CD14-positive monocyte (primary cell): ENCODE data around the gene GUCY1A1. TPM values are rescaled to one million over a fixed set of nuclear protein-coding genes. Genes with fewer than 3 reads are reported as not detected.
A peak's percentile ranks its signal among the peaks of the same experiment; 100 is the strongest.

ENCODE experiments used
- DNase-seq, 3 donors: peaks; one replicate each; pipeline ENCODE4 v3.0.0-alpha.2; 2011 to 2022
- H2AFZ ChIP-seq: 2 replicates; pipeline ENCODE4 v1.6.0; 2012; ENCODE audit warnings: mild to moderate bottlenecking, low read depth, low read length, inconsistent platforms; ENCODE audit not compliant: insufficient read depth, poor library complexity, severe bottlenecking
- H3K27ac ChIP-seq, 2 donors: 1 replicate in 1 of 2; 2 replicates in 1 of 2; pipeline ENCODE4 v1.5.1; 2012 to 2013; ENCODE audit warnings: low read length in 2 of 2, control low read depth in 1 of 2, inconsistent platforms in 1 of 2, low read depth in 1 of 2, mild to moderate bottlenecking in 1 of 2
- H3K27me3 ChIP-seq, 2 donors: one replicate each; pipeline versions ENCODE4 v1.6.0 to v1.6.1; 2011 to 2013; ENCODE audit warnings: low read length in 2 of 2; ENCODE audit not compliant: control insufficient read depth in 2 of 2, insufficient read depth in 2 of 2
- H3K36me3 ChIP-seq, 2 donors: replicated peaks in 1 of 2; 1 replicate in 1 of 2; 2 replicates in 1 of 2; pipeline versions ENCODE4 v1.5.1 to v1.6.1; 2012 to 2013; ENCODE audit warnings: low read length in 2 of 2, control low read depth in 1 of 2, inconsistent platforms in 1 of 2, mild to moderate bottlenecking in 1 of 2; ENCODE audit not compliant: insufficient read depth in 2 of 2, control insufficient read depth in 1 of 2
- H3K4me1 ChIP-seq, 2 donors: 1 replicate in 1 of 2; 2 replicates in 1 of 2; pipeline versions ENCODE4 v1.5.1 to v1.6.1; 2012 to 2013; ENCODE audit warnings: low read length in 2 of 2, control low read depth in 1 of 2, inconsistent platforms in 1 of 2, mild to moderate bottlenecking in 1 of 2, moderate library complexity in 1 of 2; ENCODE audit not compliant: insufficient read depth in 2 of 2, control insufficient read depth in 1 of 2
- H3K4me2 ChIP-seq: replicated peaks from 2 replicates; pipeline ENCODE3; 2012; ENCODE audit warnings: low read length, moderate library complexity, mild to moderate bottlenecking; ENCODE audit not compliant: poor library complexity, severe bottlenecking; ENCODE audit errors: extremely low read depth
- H3K4me3 ChIP-seq, 3 experiments: fragments of 200-600 bp in 1 of 3; sonication (generic) in 1 of 3; replicated peaks in 1 of 3; 1 replicate in 2 of 3; 2 replicates in 1 of 3; pipeline ENCODE4 v1.5.1; 2011 to 2013; ENCODE audit warnings: low read length in 3 of 3, mild to moderate bottlenecking in 3 of 3, control low read depth in 2 of 3, low read depth in 2 of 3, inconsistent platforms in 1 of 3, moderate library complexity in 1 of 3
- H3K79me2 ChIP-seq: 2 replicates; pipeline ENCODE4 v1.6.0; 2012; ENCODE audit warnings: mild to moderate bottlenecking, control low read depth, inconsistent platforms, low read length, moderate library complexity; ENCODE audit not compliant: insufficient read depth
- H3K9ac ChIP-seq: 2 replicates; pipeline ENCODE4 v1.6.0; 2017; ENCODE audit warnings: low read length, mild to moderate bottlenecking; ENCODE audit not compliant: insufficient read depth, poor library complexity, severe bottlenecking
- H3K9me3 ChIP-seq, 2 donors: replicated peaks in 1 of 2; 1 replicate in 1 of 2; 2 replicates in 1 of 2; pipeline versions ENCODE4 v1.5.1 to v1.6.1; 2012 to 2013; ENCODE audit warnings: low read length in 2 of 2, control low read depth in 1 of 2; ENCODE audit not compliant: control insufficient read depth in 1 of 2, insufficient read depth in 1 of 2
- H4K20me1 ChIP-seq: 2 replicates; pipeline ENCODE4 v1.6.0; 2012; ENCODE audit warnings: mild to moderate bottlenecking, low read length, control low read depth, moderate library complexity; ENCODE audit not compliant: insufficient read depth
- H3K27ac Mint-ChIP-seq, 7 donors: one replicate each; pipeline ENCODE4 v1.8.0; 2020; ENCODE audit warnings: mild to moderate bottlenecking in 7 of 7, mixed read lengths in 7 of 7, moderate library complexity in 6 of 7, inconsistent platforms in 2 of 7
- H3K27me3 Mint-ChIP-seq, 3 donors: one replicate each; pipeline ENCODE4 v1.8.0; 2021 to 2022; ENCODE audit warnings: low read depth in 3 of 3, mild to moderate bottlenecking in 3 of 3, mixed read lengths in 3 of 3, moderate library complexity in 3 of 3, inconsistent platforms in 1 of 3
- H3K36me3 Mint-ChIP-seq, 2 donors: one replicate each; pipeline ENCODE4 v1.8.0; 2020; ENCODE audit warnings: mixed read lengths in 2 of 2, inconsistent platforms in 1 of 2, mild to moderate bottlenecking in 1 of 2
- H3K4me1 Mint-ChIP-seq: one replicate; pipeline ENCODE4 v1.8.0; 2020; ENCODE audit warnings: mild to moderate bottlenecking, mixed read lengths
- H3K4me3 Mint-ChIP-seq, 2 donors: one replicate each; pipeline ENCODE4 v1.8.0; 2020; ENCODE audit warnings: mild to moderate bottlenecking in 2 of 2, mixed read lengths in 2 of 2, moderate library complexity in 1 of 2
- H3K9me3 Mint-ChIP-seq, 7 donors: one replicate each; pipeline ENCODE4 v1.8.0; 2020 to 2022; ENCODE audit warnings: mixed read lengths in 7 of 7, mild to moderate bottlenecking in 6 of 7, moderate library complexity in 6 of 7, inconsistent platforms in 2 of 7
- WGBS: methylation state at CpG from one replicate; pipeline ENCODE4 v1.1.5; 2013; ENCODE audit warnings: missing lambda C conversion rate; ENCODE audit not compliant: insufficient coverage; 5-methylcytosine and 5-hydroxymethylcytosine counted together
- intact Hi-C, 2 donors: fragments of 100-400 bp; cut with micrococcal nuclease; formaldehyde crosslinking; loops; one replicate each; pipeline versions ENCODE4 v1.15.0 to v1.15.1; 2023
- polyA plus RNA-seq, 3 donors: library from polyadenylated mRNA; depleted of rRNA in 1 of 3; unstranded in 2 of 3; stranded (reverse) in 1 of 3; fragments of 300-500 nt in 2 of 3; fragments of >200 nt in 1 of 3; fragmentation: Illumina TruSeq in 2 of 3; gene quantifications; 1 replicate in 2 of 3; 2 replicates in 1 of 3; pipeline ENCODE4 v1.2.3, GENCODE V29; 2012 to 2021
- TF ChIP-seq, protein P1 (sequence below): fragments of 200-600 bp; IDR thresholded peaks from one replicate; pipeline ENCODE4 v1.8.0; 2022; ENCODE audit warnings: antibody characterized with exemption, mild to moderate bottlenecking

The GUCY1A1 gene
- polyA plus RNA-seq, 3 donors = 0.88 to 1.2 (median 0.95) TPM

DNA sequence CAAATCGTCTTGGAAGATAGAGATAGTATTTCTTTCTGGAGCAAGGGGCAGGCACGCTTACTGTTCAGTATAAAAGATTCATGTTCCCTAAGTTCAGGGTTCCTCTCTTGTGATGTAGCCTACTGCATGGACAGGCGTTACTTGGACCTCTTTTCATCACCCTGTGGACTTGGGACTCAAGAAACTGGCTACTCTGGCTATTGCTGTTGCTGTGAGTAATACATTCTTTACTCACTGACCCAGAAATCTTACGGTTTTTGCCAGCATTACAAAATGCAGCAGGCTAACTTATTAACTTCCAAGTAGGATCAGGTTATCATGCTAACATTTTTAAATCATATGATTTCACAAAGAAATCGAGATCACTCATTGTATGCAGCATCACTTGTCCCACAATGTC is 79.3 kb downstream of the GUCY1A1 start:
- H3K9me3 ChIP-seq = no peaks in the 10 kb centered on the region
- no peaks in the 10 kb centered on the region for H4K20me1 ChIP-seq
- H3K79me2 ChIP-seq = no peaks in the 10 kb centered on the region
- intact Hi-C loops = no loop called here
- no peak overlapping the region for H3K4me2 ChIP-seq
- Mint-ChIP-seq H3K9me3 (peaks cover 0 to 1% (median 0%) of the 10 kb centered on the region in 7 donors), H3K27me3 (no peaks in the 10 kb centered on the region), H3K4me3 (no peak overlapping the region), H3K36me3 (no peaks in the 10 kb centered on the region), H3K4me1 (no peaks in the 10 kb centered on the region), H3K27ac (no peak overlapping the region)
- no peaks in the 10 kb centered on the region for H3K4me1 ChIP-seq
- H3K4me3 ChIP-seq = no peak overlapping the region
- TF ChIP-seq, protein P1, sequence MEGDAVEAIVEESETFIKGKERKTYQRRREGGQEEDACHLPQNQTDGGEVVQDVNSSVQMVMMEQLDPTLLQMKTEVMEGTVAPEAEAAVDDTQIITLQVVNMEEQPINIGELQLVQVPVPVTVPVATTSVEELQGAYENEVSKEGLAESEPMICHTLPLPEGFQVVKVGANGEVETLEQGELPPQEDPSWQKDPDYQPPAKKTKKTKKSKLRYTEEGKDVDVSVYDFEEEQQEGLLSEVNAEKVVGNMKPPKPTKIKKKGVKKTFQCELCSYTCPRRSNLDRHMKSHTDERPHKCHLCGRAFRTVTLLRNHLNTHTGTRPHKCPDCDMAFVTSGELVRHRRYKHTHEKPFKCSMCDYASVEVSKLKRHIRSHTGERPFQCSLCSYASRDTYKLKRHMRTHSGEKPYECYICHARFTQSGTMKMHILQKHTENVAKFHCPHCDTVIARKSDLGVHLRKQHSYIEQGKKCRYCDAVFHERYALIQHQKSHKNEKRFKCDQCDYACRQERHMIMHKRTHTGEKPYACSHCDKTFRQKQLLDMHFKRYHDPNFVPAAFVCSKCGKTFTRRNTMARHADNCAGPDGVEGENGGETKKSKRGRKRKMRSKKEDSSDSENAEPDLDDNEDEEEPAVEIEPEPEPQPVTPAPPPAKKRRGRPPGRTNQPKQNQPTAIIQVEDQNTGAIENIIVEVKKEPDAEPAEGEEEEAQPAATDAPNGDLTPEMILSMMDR = no peak
- H3K27ac ChIP-seq = no peak overlapping the region
- no peak overlapping the region for H3K9ac ChIP-seq
- H2AFZ ChIP-seq = no peak overlapping the region
- H3K36me3 ChIP-seq = no peaks in the 10 kb centered on the region
- no peak for DNase-seq
- WGBS = 83% methylated on average over 3 of the region's 5 CpGs
- no peaks in the 10 kb centered on the region for H3K27me3 ChIP-seq

DNA sequence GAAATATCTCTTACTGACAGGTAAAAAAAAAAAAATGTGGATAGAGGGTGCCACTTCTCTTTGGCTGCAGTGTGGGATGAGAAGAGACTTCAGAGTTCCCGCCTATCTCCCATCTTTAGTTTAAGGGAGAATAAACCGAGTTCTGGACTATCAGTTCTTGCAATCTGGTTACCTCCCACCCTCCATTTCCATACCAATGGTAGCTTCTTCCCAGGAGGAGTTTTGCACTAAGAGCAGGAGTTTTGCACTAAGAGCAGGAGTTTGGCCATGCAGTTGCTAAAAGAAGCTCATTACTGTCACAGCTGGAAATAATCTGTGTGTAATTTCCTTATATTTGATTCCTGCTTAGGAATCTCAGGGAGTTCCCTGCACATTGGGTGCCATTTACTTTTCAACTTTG is 81.4 kb downstream of the GUCY1A1 start:
- H3K4me3 Mint-ChIP-seq = no peak overlapping the region
- H3K27ac ChIP-seq = no peak overlapping the region
- no peak overlapping the region for H3K9ac ChIP-seq
- H3K36me3 Mint-ChIP-seq = no peaks in the 10 kb centered on the region
- no peak overlapping the region for H3K4me3 ChIP-seq
- H3K27me3 ChIP-seq = no peaks in the 10 kb centered on the region
- H4K20me1 ChIP-seq = no peaks in the 10 kb centered on the region
- peaks cover 0 to 1% (median 0%) of the 10 kb centered on the region in 7 donors for H3K9me3 Mint-ChIP-seq
- H3K27me3 Mint-ChIP-seq = no peaks in the 10 kb centered on the region
- no peak overlapping the region for H3K4me2 ChIP-seq
- DNase-seq = no peak
- no peaks in the 10 kb centered on the region for H3K79me2 ChIP-seq
- H3K27ac Mint-ChIP-seq = peak overlapping the region in 1 of 7 donors; percentile 33
- no peak overlapping the region for H2AFZ ChIP-seq
- no peaks in the 10 kb centered on the region for H3K9me3 ChIP-seq
- WGBS = no CpG with 5 or more reads among the region's 2 CpGs
- no peaks in the 10 kb centered on the region for H3K4me1 ChIP-seq
- no peaks in the 10 kb centered on the region for H3K36me3 ChIP-seq
- no peaks in the 10 kb centered on the region for H3K4me1 Mint-ChIP-seq
- intact Hi-C loops = no loop called here
- TF ChIP-seq, protein P1 = no peak
